ENCODE measurements around the gene P2RX6.
A peak's percentile ranks its signal among the peaks of the same experiment; 100 is the strongest.
"Not testable (repeated sequence)": the region's sequence is repeated elsewhere in the genome, so short reads cannot be mapped to it uniquely, and the experiment has no call there.

P2RX6 gene

DNA sequence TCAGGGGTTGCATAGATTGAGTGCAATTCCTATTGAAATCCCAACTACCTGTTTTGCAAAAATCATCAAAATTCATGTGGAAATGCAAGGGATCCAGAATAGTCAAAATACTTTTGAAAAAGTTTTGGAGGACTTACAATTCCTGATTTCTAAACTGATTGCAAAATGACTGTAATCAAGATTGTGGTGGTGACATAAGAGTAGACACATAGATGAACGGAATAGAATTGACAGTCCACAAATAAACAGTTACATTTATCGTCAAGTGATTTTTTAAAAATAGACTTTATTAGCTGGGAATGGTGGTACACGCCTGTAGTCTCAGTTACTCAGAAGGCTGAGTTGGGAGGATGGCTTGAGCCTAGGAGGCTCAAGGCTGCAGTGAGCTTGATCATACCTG lies 20.0 kb downstream of the P2RX6 start:
- DNase-seq = no peak

GRCh38 chr22:21038405-21038804 lies 23.4 kb downstream of the P2RX6 start:
- no peak for DNase-seq

GRCh38 chr22:21039158-21039557 lies 24.2 kb downstream of the P2RX6 start:
- not testable (repeated sequence) for DNase-seq

DNA sequence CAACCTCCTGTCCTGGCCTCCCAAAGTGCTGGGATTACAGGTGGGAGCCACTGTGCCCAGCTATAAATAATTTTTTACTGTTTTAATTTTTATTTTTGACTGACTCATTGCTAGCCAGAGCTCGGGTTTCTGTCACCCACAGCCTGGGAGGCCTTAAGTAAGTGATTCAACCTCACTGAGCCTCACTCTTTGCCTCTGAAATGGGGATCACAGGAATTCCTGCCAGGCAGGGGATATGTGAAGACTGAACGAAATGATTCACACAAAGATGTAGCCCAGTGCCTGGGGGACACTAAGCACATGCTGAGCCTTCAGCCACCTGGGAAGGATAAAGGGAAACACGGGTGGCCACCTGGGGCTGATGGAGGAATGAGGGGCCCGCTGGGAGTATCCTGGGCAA lies 27.0 kb downstream of the P2RX6 start:
- DNase-seq = no peak

GRCh38 chr22:21042978-21043859 lies 28.3 kb downstream of the P2RX6 start:
- DNase-seq = no peak

DNA sequence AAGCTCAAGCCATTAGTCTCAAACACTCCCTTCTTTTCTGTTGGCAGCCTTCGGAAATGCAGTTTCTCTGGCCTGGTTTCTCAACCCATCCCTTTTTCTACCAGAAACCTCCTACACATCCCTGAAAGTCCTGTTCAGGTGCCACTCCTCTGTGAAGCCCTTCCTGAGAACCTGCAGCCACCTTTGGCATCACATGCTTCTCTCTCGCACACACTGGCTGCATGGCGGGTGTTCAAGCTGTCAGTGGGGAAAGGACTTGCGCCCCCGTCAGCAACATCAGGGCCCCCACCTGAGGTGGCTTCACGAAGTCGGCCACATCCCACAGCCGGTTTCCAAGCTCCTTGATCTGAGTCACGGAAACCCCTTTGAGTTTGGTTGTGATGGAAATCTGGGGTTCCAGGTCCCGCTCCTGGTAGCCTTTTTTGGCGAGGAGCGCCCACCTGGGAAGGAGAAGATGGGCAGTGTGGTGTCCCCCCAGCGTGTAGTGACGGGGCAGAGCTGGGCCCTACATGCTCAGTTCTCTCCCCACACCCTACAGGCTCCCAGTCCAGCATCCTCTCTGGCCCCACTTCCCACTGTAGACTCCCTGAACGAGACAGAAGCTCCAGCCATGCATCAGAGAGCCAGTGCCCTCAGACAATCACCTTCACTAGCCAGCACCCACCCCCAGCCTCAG lies 29.0 kb downstream of the P2RX6 start:
- no peak for DNase-seq

GRCh38 chr22:21044931-21045584 lies 30.1 kb downstream of the P2RX6 start:
- DNase-seq = no peak

GRCh38 chr22:21045585-21046294 lies 30.8 kb downstream of the P2RX6 start, which contains the start of gene LRRC74B:
Gene LRRC74B, plus strand, starts transcription at chr22:21045946. Its CDS starts 41 bp downstream, at chr22:21045987.
- DNase-seq = peak in 1 of 2 experiments; percentile 43

GRCh38 chr22:21047035-21047661 lies 32.2 kb downstream of the P2RX6 start:
- no peak for DNase-seq

DNA sequence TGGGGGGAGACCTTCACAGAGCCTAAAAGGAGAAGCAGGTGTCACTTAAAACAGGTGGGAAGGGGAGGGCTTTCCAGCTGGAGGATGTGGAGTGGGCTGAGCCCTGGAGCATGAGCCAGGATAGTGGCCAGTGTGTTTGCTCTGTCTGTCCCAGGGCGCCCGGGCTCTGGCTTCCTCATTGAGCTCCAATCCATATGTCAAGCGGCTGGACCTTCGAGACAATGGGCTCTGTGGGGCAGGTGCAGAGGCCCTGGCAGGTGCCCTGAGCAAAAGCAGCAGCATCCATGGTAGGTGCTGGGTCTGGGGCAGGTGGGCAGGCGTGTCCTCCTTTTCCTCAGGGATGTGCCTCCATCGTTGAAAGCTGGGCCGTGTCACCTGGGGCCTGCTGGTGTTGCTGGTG lies 32.8 kb downstream of the P2RX6 start:
- DNase-seq = no peak

DNA sequence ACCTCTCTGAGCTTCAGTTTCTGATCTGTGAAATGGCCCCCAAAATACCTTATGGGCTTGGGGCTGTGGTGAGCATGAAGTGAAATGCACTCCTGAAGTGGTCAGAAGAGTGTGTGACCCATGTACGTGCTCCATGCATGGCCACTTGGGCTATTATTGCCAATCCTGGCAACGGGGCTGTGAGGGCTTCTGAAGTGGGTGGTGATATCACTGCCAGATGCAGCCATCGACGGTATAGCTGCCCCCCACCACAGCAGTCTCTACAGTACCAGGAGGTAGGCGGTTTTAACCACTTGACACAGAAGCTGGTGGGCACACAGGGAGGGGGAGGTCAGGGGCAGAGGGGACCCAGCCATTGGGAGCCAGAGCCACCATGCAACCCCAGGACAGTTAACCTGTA lies 33.5 kb downstream of the P2RX6 start:
- DNase-seq = not testable (repeated sequence)

GRCh38 chr22:21048965-21049364 lies 34.0 kb downstream of the P2RX6 start:
- DNase-seq = not testable (repeated sequence)

DNA sequence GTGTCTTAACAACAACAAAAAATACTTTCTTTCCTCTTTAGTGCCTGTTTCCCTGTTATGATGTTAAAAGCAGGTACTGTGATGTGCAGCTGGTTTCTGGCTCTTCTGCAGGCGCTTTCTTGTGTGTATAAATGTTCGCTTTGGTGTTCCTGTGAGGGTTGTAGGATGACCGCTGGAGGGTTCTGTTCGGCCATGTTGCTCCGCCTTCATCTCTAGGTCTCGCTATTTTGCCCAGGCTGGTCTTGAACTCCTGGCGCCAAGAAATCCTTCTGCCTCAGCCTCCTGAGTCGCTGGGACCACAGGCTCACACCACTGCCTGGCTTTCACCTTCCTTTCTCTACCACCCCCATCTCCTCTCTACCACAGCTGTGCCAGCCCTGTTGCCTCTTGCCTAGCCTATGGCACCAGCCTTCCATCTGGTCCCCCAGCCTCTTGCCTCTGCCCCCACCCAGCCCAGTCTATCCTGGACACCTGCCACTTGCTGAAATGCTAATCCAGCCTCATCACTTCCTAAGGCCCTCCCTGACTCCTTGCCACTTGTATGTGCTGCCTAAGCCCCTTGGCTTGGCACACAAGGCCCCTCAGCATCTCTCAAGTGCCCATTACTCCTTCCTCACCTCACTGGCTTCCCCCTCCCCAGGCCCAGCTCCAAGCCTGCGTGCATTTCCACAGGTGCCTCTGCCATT lies 36.3 kb downstream of the P2RX6 start:
- DNase-seq = no peak

DNA sequence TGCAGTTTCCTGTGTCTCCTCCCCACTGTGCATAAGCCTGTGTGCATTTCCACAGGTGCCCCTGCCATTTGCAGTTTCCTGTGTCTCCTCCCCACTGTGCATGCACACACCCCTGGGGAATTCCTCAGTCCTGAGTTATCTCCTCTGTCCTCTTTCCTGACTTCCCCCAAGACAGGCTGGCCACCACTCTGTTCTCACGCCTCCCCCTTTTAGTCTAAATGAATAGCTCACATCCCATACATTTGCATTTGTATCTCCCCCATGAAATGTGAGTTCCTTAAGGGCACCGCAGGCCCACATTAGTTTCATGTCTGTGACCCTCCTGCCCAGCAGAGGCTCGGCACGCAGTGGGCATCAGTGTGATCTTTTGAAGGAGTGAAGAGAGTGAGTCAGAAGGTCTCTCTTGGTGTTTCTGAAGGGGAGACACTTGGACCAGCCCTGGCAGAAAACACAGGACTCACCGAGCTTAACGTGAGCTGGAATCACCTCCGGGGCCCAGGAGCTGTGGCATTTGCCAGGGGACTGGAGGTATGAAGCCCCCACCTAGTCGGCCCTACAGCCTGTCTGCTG lies 37.0 kb downstream of the P2RX6 start:
- DNase-seq = no peak

GRCh38 chr22:21052715-21053459 lies 37.9 kb downstream of the P2RX6 start:
- DNase-seq = no peak

- DNase-seq = no peak
These were observed 39.2 kb downstream of the P2RX6 start for GRCh38 chr22:21054046-21054713.

DNA sequence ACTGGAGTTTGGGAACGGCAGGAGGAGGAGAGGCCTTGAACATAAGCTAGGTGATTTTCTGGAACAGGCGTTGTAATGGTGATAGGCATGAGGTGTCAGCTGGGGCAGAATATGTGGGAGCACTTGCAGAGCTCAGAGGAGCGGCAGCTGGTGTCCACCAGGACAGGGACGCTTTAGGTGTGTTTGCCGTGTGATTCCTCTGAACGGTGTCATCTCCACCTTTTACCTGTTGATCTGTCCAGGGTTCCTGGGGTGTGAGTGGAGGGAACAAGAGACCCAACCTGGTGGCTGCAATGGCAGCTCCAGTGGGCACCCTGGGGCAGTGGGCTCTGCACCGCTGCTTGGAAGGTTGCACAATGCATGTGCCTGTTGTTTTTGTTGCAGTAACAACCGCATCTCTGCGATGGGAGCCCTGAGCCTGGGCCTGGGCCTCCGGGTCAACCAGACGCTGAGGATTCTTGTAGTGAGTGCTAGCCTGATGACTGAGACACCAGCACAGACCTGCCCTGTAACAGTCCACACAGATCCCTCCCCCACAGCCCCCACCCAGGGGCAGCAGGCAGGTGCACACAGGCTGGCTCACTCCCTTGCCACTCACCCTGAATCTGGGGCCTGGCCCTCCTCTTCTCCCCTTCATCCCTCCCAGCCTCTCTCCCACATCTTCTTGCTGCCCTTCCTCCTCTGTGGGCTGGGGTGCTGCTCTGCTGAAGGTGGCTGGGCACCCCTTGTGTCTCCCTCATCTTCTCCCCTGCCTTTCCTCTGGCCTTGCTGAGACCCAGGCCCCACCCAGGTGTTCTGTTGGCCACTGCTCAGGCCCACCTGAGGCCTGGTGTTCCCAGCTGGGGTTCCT lies 40.0 kb downstream of the P2RX6 start:
- DNase-seq = no peak

- DNase-seq = no peak
These were observed 40.5 kb downstream of the P2RX6 start for GRCh38 chr22:21055564-21055834.

GRCh38 chr22:21055880-21056319 lies 40.9 kb downstream of the P2RX6 start:
- no peak for DNase-seq
